Fibroblast of lung (primary cell): Measurements from ENCODE around the gene TAF3. TPM values are rescaled to one million over a fixed set of nuclear protein-coding genes. Genes with fewer than 3 reads are reported as not detected.

Source experiments
- DNase-seq, 2 donors: peaks; one replicate each; pipeline versions ENCODE4 v3.0.0 to v3.0.0-alpha.2; 2010; ENCODE audit warnings: low read depth in 2 of 2
- H2AFZ ChIP-seq: 2 replicates; pipeline ENCODE4 v1.5.1; 2012; ENCODE audit warnings: low read length, control low read depth, inconsistent platforms
- H3K27ac ChIP-seq: 2 replicates; pipeline ENCODE4 v1.5.1; 2011; ENCODE audit warnings: low read length, control low read depth; ENCODE audit not compliant: insufficient read depth
- H3K27me3 ChIP-seq: 2 replicates; pipeline ENCODE4 v1.5.1; 2011; ENCODE audit warnings: mild to moderate bottlenecking, low read length; ENCODE audit not compliant: control insufficient read depth, insufficient read depth
- H3K36me3 ChIP-seq: 2 replicates; pipeline ENCODE4 v1.5.1; 2011; ENCODE audit warnings: low read length; ENCODE audit not compliant: control insufficient read depth, insufficient read depth
- H3K4me1 ChIP-seq: 2 replicates; pipeline ENCODE4 v1.5.1; 2011; ENCODE audit warnings: low read length; ENCODE audit not compliant: control insufficient read depth, insufficient read depth; ENCODE audit errors: extremely low read depth
- H3K4me2 ChIP-seq: 2 replicates; pipeline ENCODE4 v1.5.1; 2011; ENCODE audit warnings: low read length, control low read depth; ENCODE audit not compliant: insufficient read depth; ENCODE audit errors: extremely low read depth
- H3K4me3 ChIP-seq, 4 experiments: fragments of 200-600 bp in 1 of 4; sonication (generic) in 1 of 4; replicated peaks in 1 of 4; 2 replicates each; pipeline ENCODE4 v1.5.1; 2011 to 2016; ENCODE audit warnings: low read length in 4 of 4, low read depth in 3 of 4, mild to moderate bottlenecking in 3 of 4, control low read depth in 2 of 4, inconsistent platforms in 1 of 4, mixed read lengths in 1 of 4; ENCODE audit not compliant: insufficient read depth in 1 of 4; ENCODE audit errors: control extremely low read depth in 1 of 4
- H3K79me2 ChIP-seq: 2 replicates; pipeline ENCODE4 v1.5.1; 2012; ENCODE audit warnings: mild to moderate bottlenecking, low read length, inconsistent platforms; ENCODE audit not compliant: control insufficient read depth, insufficient read depth
- H3K9ac ChIP-seq: 2 replicates; pipeline ENCODE4 v1.5.1; 2011; ENCODE audit warnings: mild to moderate bottlenecking, low read length, control low read depth; ENCODE audit not compliant: insufficient read depth
- H3K9me3 ChIP-seq: 2 replicates; pipeline ENCODE4 v1.5.1; 2012; ENCODE audit warnings: low read depth, low read length; ENCODE audit not compliant: control insufficient read depth, insufficient read depth
- H4K20me1 ChIP-seq: 2 replicates; pipeline ENCODE4 v1.5.1; 2011; ENCODE audit warnings: low read length; ENCODE audit not compliant: control insufficient read depth, insufficient read depth; ENCODE audit errors: extremely low read depth
- EZH2 ChIP-seq: IDR thresholded peaks from 2 replicates; pipeline ENCODE4 v1.5.1; 2012; ENCODE audit warnings: low read length, control low read depth, mild to moderate bottlenecking; ENCODE audit errors: missing control alignments
- polyA plus RNA-seq, 2 donors: library from polyadenylated mRNA; depleted of rRNA in 1 of 2; stranded (reverse) in 1 of 2; unstranded in 1 of 2; fragments of >200 nt; gene quantifications; 2 replicates each; pipeline ENCODE4 v1.2.1, GENCODE V29; 2011 to 2012; ENCODE audit warnings: missing spikeins in 1 of 2
- total RNA-seq: library from RNA; depleted of rRNA; stranded (reverse); fragments of >200 nt; gene quantifications from 2 replicates; pipeline ENCODE4 v1.2.1, GENCODE V29; 2014
- TF ChIP-seq, protein P1 (sequence below), 2 donors: IDR thresholded peaks in 1 of 2; conservative IDR thresholded peaks in 1 of 2; 1 replicate in 1 of 2; 2 replicates in 1 of 2; pipeline ENCODE4 v1.5.1; 2011 to 2012; ENCODE audit warnings: low read length in 2 of 2, control low read depth in 1 of 2, inconsistent platforms in 1 of 2, low read depth in 1 of 2, mild to moderate bottlenecking in 1 of 2

Gene TAF3
- total and polyA plus RNA-seq, 2 donors (not counting 1 experiment from before 2014, with no cell fraction given) = 2.1 to 4.0 TPM

DNA sequence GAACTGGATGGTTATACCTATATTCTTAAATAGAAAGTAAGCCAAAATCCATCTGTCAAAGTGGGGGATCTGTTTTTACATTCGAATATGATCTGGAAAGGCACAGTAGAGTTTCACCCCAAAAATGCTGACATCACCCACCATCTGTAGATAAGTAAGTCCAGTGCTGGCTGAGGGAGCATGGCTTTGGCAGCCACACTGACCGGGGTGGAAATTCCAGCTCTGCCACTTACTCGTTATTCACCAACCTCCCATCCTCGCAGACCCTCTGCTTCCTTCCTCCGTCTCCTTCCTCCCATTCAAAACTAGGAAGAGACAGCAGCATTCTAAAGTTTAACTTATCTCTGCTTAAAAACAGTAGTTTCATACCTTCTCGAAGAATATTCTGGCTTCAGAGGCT lies 151.3 kb downstream of the TAF3 start:
- DNase-seq = peak in 1 of 2 donors; percentile 35
- Histone ChIP-seq H3K4me1 (no peaks in the 10 kb centered on the region), H3K9me3 (no peaks in the 10 kb centered on the region), H3K27ac (no peak overlapping the region), H2AFZ (no peak overlapping the region), H4K20me1 (no peaks in the 10 kb centered on the region), H3K4me3 (no peak overlapping the region), H3K79me2 (no peaks in the 10 kb centered on the region), H3K36me3 (no peaks in the 10 kb centered on the region), H3K9ac (no peak overlapping the region), H3K27me3 (no peaks in the 10 kb centered on the region), H3K4me2 (no peak overlapping the region)
- no peak for TF ChIP-seq EZH2
- TF ChIP-seq, protein P1, sequence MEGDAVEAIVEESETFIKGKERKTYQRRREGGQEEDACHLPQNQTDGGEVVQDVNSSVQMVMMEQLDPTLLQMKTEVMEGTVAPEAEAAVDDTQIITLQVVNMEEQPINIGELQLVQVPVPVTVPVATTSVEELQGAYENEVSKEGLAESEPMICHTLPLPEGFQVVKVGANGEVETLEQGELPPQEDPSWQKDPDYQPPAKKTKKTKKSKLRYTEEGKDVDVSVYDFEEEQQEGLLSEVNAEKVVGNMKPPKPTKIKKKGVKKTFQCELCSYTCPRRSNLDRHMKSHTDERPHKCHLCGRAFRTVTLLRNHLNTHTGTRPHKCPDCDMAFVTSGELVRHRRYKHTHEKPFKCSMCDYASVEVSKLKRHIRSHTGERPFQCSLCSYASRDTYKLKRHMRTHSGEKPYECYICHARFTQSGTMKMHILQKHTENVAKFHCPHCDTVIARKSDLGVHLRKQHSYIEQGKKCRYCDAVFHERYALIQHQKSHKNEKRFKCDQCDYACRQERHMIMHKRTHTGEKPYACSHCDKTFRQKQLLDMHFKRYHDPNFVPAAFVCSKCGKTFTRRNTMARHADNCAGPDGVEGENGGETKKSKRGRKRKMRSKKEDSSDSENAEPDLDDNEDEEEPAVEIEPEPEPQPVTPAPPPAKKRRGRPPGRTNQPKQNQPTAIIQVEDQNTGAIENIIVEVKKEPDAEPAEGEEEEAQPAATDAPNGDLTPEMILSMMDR (conservative IDR thresholded peaks at IDR 0.05 in 1 of 2, IDR thresholded peaks at IDR 0.05 in 1 of 2; ENCODE audit: low read depth in 1 of 2, low read length in 2 of 2) = no peak

GRCh38 chr10:7971949-7972348 lies 153.6 kb downstream of the TAF3 start:
- Histone ChIP-seq H3K4me2 (no peak overlapping the region), H3K9ac (no peak overlapping the region), H4K20me1 (no peaks in the 10 kb centered on the region), H3K4me3 (no peak overlapping the region), H3K27ac (no peak overlapping the region), H3K4me1 (no peaks in the 10 kb centered on the region), H3K9me3 (no peaks in the 10 kb centered on the region), H2AFZ (no peak overlapping the region), H3K36me3 (no peaks in the 10 kb centered on the region), H3K27me3 (no peaks in the 10 kb centered on the region), H3K79me2 (no peaks in the 10 kb centered on the region)
- no peak for DNase-seq
- TF ChIP-seq, protein P1 (conservative IDR thresholded peaks at IDR 0.05 in 1 of 2, IDR thresholded peaks at IDR 0.05 in 1 of 2; ENCODE audit: low read depth in 1 of 2, low read length in 2 of 2) = no peak
- TF ChIP-seq EZH2 = no peak

DNA sequence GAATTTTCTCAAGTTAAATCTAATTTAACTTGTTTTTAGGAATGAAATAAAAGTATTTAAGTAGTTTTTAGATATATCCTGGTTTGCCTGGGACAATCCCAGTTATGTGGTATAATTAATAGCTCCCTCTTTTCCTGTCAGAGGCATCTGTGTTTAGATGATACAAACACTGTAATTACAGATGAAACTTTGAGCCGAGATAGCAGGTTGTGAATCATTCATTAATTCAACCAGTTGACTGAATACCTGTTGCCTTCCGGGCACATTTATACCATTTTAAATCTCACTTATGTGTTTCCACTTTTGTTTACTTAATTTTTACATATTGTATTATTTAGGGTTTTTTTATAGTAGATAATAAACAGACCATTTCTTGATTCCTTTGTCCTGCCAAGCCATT lies 154.1 kb downstream of the TAF3 start:
- H3K27ac ChIP-seq = no peak overlapping the region

More for the DNA sequence above, 154.1 kb downstream of the TAF3 start:
- Histone ChIP-seq H3K4me2 (no peak overlapping the region), H3K4me1 (no peaks in the 10 kb centered on the region), H3K79me2 (no peaks in the 10 kb centered on the region), H4K20me1 (no peaks in the 10 kb centered on the region), H3K36me3 (no peaks in the 10 kb centered on the region), H3K9me3 (no peaks in the 10 kb centered on the region), H2AFZ (no peak overlapping the region), H3K27me3 (no peaks in the 10 kb centered on the region), H3K4me3 (no peak overlapping the region), H3K9ac (no peak overlapping the region)
- no peak for DNase-seq
- TF ChIP-seq, protein P1 (conservative IDR thresholded peaks at IDR 0.05 in 1 of 2, IDR thresholded peaks at IDR 0.05 in 1 of 2; ENCODE audit: low read depth in 1 of 2, low read length in 2 of 2) = no peak
- no peak for TF ChIP-seq EZH2
